Ovary (tissue), 3 donors: ENCODE measurements around the gene OR51E2.

Experiments used
- EP300 ChIP-seq: sonication (generic); formaldehyde crosslinking; IDR thresholded peaks from one replicate; pipeline ENCODE4 v1.6.1; 2017; ENCODE audit warnings: antibody characterized with exemption
- TF ChIP-seq, protein P1 (sequence below), 3 donors: fragments of 450-650 bp in 2 of 3; fragments of 200-600 bp in 1 of 3; IDR thresholded peaks; one replicate each; pipeline versions ENCODE4 v1.5.1 to v1.8.0; 2016 to 2022; ENCODE audit warnings: antibody characterized with exemption in 3 of 3, mild to moderate bottlenecking in 1 of 3
- donor health status: DM: no; HTN: no; CAD: no.

DNA sequence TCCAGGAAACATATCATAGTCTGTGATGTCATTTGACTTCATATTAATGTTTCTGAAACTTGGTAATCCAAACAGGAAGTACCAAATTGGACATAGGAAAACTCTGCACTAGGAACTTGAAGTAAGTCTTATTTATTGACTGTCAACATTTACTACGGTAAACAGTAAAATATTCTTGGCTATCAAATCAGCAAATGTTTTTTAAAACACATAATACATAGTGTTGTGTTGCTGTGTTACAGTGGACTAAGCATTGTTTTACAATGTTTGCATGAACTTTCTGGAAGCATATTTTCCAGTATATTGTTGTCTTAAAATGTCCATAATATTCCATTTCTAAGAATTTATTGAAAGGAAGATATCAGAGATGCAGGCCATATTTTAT, 2.8 kb upstream of the OR51E2 start:
- TF ChIP-seq, protein P1, sequence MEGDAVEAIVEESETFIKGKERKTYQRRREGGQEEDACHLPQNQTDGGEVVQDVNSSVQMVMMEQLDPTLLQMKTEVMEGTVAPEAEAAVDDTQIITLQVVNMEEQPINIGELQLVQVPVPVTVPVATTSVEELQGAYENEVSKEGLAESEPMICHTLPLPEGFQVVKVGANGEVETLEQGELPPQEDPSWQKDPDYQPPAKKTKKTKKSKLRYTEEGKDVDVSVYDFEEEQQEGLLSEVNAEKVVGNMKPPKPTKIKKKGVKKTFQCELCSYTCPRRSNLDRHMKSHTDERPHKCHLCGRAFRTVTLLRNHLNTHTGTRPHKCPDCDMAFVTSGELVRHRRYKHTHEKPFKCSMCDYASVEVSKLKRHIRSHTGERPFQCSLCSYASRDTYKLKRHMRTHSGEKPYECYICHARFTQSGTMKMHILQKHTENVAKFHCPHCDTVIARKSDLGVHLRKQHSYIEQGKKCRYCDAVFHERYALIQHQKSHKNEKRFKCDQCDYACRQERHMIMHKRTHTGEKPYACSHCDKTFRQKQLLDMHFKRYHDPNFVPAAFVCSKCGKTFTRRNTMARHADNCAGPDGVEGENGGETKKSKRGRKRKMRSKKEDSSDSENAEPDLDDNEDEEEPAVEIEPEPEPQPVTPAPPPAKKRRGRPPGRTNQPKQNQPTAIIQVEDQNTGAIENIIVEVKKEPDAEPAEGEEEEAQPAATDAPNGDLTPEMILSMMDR (IDR thresholded peaks at IDR 0.05), result no peak
- TF ChIP-seq EP300, result no peak
